SJCRH30 (cell line): Measurements from ENCODE around the gene AWAT2. TPM values are rescaled to one million over a fixed set of nuclear protein-coding genes. Genes with fewer than 3 reads are reported as not detected.
"Not testable (repeated sequence)": the region's sequence is repeated elsewhere in the genome, so short reads cannot be mapped to it uniquely, and the experiment has no call there.

Experiments
- DNase-seq, 2 experiments: peaks; one replicate each; pipeline ENCODE4 v3.0.0-alpha.2; 2015 to 2020
- H3K27ac ChIP-seq: fragments of 250-450 bp; sonication (Bioruptor Pico); 2 replicates; pipeline ENCODE4 v1.5.1; 2020; ENCODE audit warnings: mild to moderate bottlenecking, moderate library complexity
- H3K27me3 ChIP-seq: fragments of 250-450 bp; sonication (Bioruptor Pico); 2 replicates; pipeline ENCODE4 v1.5.1; 2020; ENCODE audit warnings: mild to moderate bottlenecking, moderate library complexity
- H3K36me3 ChIP-seq: fragments of 250-450 bp; sonication (Bioruptor Pico); 2 replicates; pipeline ENCODE4 v1.5.1; 2020; ENCODE audit warnings: mild to moderate bottlenecking, moderate library complexity
- H3K4me1 ChIP-seq: fragments of 250-450 bp; sonication (Bioruptor Pico); 2 replicates; pipeline ENCODE4 v1.5.1; 2020; ENCODE audit warnings: mild to moderate bottlenecking, moderate library complexity
- H3K4me3 ChIP-seq: fragments of 250-450 bp; sonication (Bioruptor Pico); 2 replicates; pipeline ENCODE4 v1.5.1; 2020; ENCODE audit warnings: mild to moderate bottlenecking, moderate library complexity
- H3K9me3 ChIP-seq: fragments of 250-450 bp; sonication (Bioruptor Pico); replicated peaks from 2 replicates; pipeline ENCODE4 v1.5.1; 2020; ENCODE audit warnings: mild to moderate bottlenecking, moderate library complexity
- total RNA-seq: library from RNA; depleted of rRNA; stranded (reverse); fragments of >200 nt; shearing (Covaris generic); gene quantifications from 2 replicates; pipeline ENCODE4 v1.2.3, GENCODE V29; 2014

Gene AWAT2
- total RNA-seq, 1 experiment from 2014 or later: not detected

GRCh38 chrX:70029863-70030262, 19.9 kb downstream of the AWAT2 start:
- no peaks in the 10 kb centered on the region for H3K36me3 ChIP-seq
- H3K4me1 ChIP-seq: no peaks in the 10 kb centered on the region
- peak; percentile 13 to 42 for DNase-seq
- H3K27ac ChIP-seq: no peak overlapping the region
- no peaks in the 10 kb centered on the region for H3K9me3 ChIP-seq
- no peaks in the 10 kb centered on the region for H3K27me3 ChIP-seq
- no peak overlapping the region for H3K4me3 ChIP-seq

- Histone ChIP-seq H3K36me3 (no peaks in the 10 kb centered on the region), H3K4me3 (no peak overlapping the region), H3K27me3 (no peaks in the 10 kb centered on the region), H3K27ac (no peak overlapping the region), H3K9me3 (no peaks in the 10 kb centered on the region), H3K4me1 (no peaks in the 10 kb centered on the region)
- no peak for DNase-seq
Measured at GRCh38 chrX:70026851-70027200, 22.9 kb downstream of the AWAT2 start.

GRCh38 chrX:70026112-70026850, 23.5 kb downstream of the AWAT2 start:
- no peak for DNase-seq
- Histone ChIP-seq H3K27ac (no peak overlapping the region), H3K27me3 (no peaks in the 10 kb centered on the region), H3K4me1 (no peaks in the 10 kb centered on the region), H3K4me3 (no peak overlapping the region), H3K9me3 (no peaks in the 10 kb centered on the region), H3K36me3 (no peaks in the 10 kb centered on the region)

- Histone ChIP-seq H3K4me1 (no peaks in the 10 kb centered on the region), H3K9me3 (no peaks in the 10 kb centered on the region), H3K27me3 (no peaks in the 10 kb centered on the region), H3K4me3 (no peak overlapping the region), H3K27ac (no peak overlapping the region), H3K36me3 (no peaks in the 10 kb centered on the region)
- DNase-seq: no peak
Measured at GRCh38 chrX:70025464-70025863, 24.3 kb downstream of the AWAT2 start.

- no peak overlapping the region for H3K27ac ChIP-seq
- H3K4me3 ChIP-seq: no peak overlapping the region
- H3K27me3 ChIP-seq: no peaks in the 10 kb centered on the region
- no peaks in the 10 kb centered on the region for H3K36me3 ChIP-seq
- no peaks in the 10 kb centered on the region for H3K9me3 ChIP-seq
- H3K4me1 ChIP-seq: no peaks in the 10 kb centered on the region
- DNase-seq: no peak
Measured at GRCh38 chrX:70022616-70023015, 27.1 kb downstream of the AWAT2 start.

- H3K27ac ChIP-seq: no peak overlapping the region
- no peaks in the 10 kb centered on the region for H3K27me3 ChIP-seq
- no peak for DNase-seq
- H3K4me3 ChIP-seq: no peak overlapping the region
- no peaks in the 10 kb centered on the region for H3K4me1 ChIP-seq
- H3K36me3 ChIP-seq: no peaks in the 10 kb centered on the region
- no peaks in the 10 kb centered on the region for H3K9me3 ChIP-seq
Measured at GRCh38 chrX:70016513-70016912, 33.2 kb downstream of the AWAT2 start.

- H3K4me1 ChIP-seq: no peaks in the 10 kb centered on the region
- no peak for DNase-seq
- H3K27ac ChIP-seq: no peak overlapping the region
- no peaks in the 10 kb centered on the region for H3K27me3 ChIP-seq
- no peak overlapping the region for H3K4me3 ChIP-seq
- no peaks in the 10 kb centered on the region for H3K36me3 ChIP-seq
- H3K9me3 ChIP-seq: no peaks in the 10 kb centered on the region
Measured at GRCh38 chrX:70013466-70014381, 36.0 kb downstream of the AWAT2 start.

GRCh38 chrX:70012756-70013155, 37.0 kb downstream of the AWAT2 start:
- no peak overlapping the region for H3K27ac ChIP-seq
- no peaks in the 10 kb centered on the region for H3K9me3 ChIP-seq
- no peak overlapping the region for H3K4me3 ChIP-seq
- H3K27me3 ChIP-seq: no peaks in the 10 kb centered on the region
- no peaks in the 10 kb centered on the region for H3K36me3 ChIP-seq
- H3K4me1 ChIP-seq: no peaks in the 10 kb centered on the region
- no peak for DNase-seq

GRCh38 chrX:70009970-70010369, 39.8 kb downstream of the AWAT2 start:
- no peak for DNase-seq
- no peak overlapping the region for H3K4me3 ChIP-seq
- H3K27me3 ChIP-seq: no peaks in the 10 kb centered on the region

GRCh38 chrX:70009049-70009448, 40.7 kb downstream of the AWAT2 start:
- Histone ChIP-seq H3K36me3 (no peaks in the 10 kb centered on the region), H3K27ac (no peak overlapping the region), H3K4me1 (no peaks in the 10 kb centered on the region), H3K9me3 (no peaks in the 10 kb centered on the region), H3K27me3 (no peaks in the 10 kb centered on the region), H3K4me3 (no peak overlapping the region)
- DNase-seq: no peak

More at GRCh38 chrX:70009970-70010369, 39.8 kb downstream of the AWAT2 start:
- Histone ChIP-seq H3K27ac (no peak overlapping the region), H3K9me3 (no peaks in the 10 kb centered on the region), H3K4me1 (no peaks in the 10 kb centered on the region), H3K36me3 (no peaks in the 10 kb centered on the region)

- Histone ChIP-seq H3K27me3 (no peaks in the 10 kb centered on the region), H3K27ac (no peak overlapping the region), H3K36me3 (no peaks in the 10 kb centered on the region), H3K4me3 (no peak overlapping the region), H3K9me3 (no peaks in the 10 kb centered on the region), H3K4me1 (no peaks in the 10 kb centered on the region)
- no peak for DNase-seq
Measured at GRCh38 chrX:70007946-70008345, 41.8 kb downstream of the AWAT2 start.

- Histone ChIP-seq H3K27me3 (no peaks in the 10 kb centered on the region), H3K4me1 (no peaks in the 10 kb centered on the region), H3K4me3 (no peak overlapping the region), H3K27ac (no peak overlapping the region), H3K9me3 (no peaks in the 10 kb centered on the region), H3K36me3 (no peaks in the 10 kb centered on the region)
- no peak for DNase-seq
Measured at GRCh38 chrX:70001708-70002341, 47.9 kb downstream of the AWAT2 start.

- H3K36me3 ChIP-seq: no peaks in the 10 kb centered on the region
- DNase-seq: peak in 1 of 2 experiments; percentile 1
- no peak overlapping the region for H3K27ac ChIP-seq
- H3K4me3 ChIP-seq: no peak overlapping the region
- H3K9me3 ChIP-seq: no peaks in the 10 kb centered on the region
- no peaks in the 10 kb centered on the region for H3K27me3 ChIP-seq
- no peaks in the 10 kb centered on the region for H3K4me1 ChIP-seq
Measured at GRCh38 chrX:70001269-70001668, 48.5 kb downstream of the AWAT2 start.

GRCh38 chrX:69998299-69998698, 51.4 kb downstream of the AWAT2 start:
- not testable (repeated sequence) for DNase-seq, H3K4me1 ChIP-seq, H3K4me3 ChIP-seq, H3K27me3 ChIP-seq, H3K27ac ChIP-seq, H3K36me3 ChIP-seq, H3K9me3 ChIP-seq

- Histone ChIP-seq H3K27ac (no peak overlapping the region), H3K9me3 (no peaks in the 10 kb centered on the region)
Measured at GRCh38 chrX:69996113-69996468, 53.6 kb downstream of the AWAT2 start.

More at GRCh38 chrX:69996113-69996468, 53.6 kb downstream of the AWAT2 start:
- Histone ChIP-seq H3K36me3 (no peaks in the 10 kb centered on the region), H3K27me3 (no peaks in the 10 kb centered on the region), H3K4me3 (no peak overlapping the region), H3K4me1 (no peaks in the 10 kb centered on the region)
- no peak for DNase-seq
